H1 (cell line): Measurements from ENCODE around the gene RILPL1. TPM values are rescaled to one million over a fixed set of nuclear protein-coding genes. Genes with fewer than 3 reads are reported as not detected.

Source experiments
- RAD21 ChIP-seq, 2 experiments: IDR thresholded peaks in 1 of 2; conservative IDR thresholded peaks in 1 of 2; 2 replicates each; pipeline ENCODE4 v1.6.1; 2011; ENCODE audit warnings: low read depth in 2 of 2, low read length in 2 of 2, improper control_type of control experiment in 1 of 2, inconsistent platforms in 1 of 2, mild to moderate bottlenecking in 1 of 2, moderate library complexity in 1 of 2
- SAP30 ChIP-seq: fragments of 300-600 bp; sonication (generic); IDR thresholded peaks from 2 replicates; pipeline ENCODE4 v1.7.1; 2012; ENCODE audit warnings: low read length, moderate library complexity, mild to moderate bottlenecking, inconsistent platforms; ENCODE audit not compliant: insufficient read depth, insufficient replicate concordance
- SIN3A ChIP-seq, 2 experiments: IDR thresholded peaks in 1 of 2; conservative IDR thresholded peaks in 1 of 2; 2 replicates each; pipeline ENCODE4 v1.6.1; 2011 to 2012; ENCODE audit warnings: low read length in 2 of 2, improper control_type of control experiment in 1 of 2, low read depth in 1 of 2, mild to moderate bottlenecking in 1 of 2
- polyA plus RNA-seq, 7 experiments: library from polyadenylated mRNA; depleted of rRNA in 3 of 7; stranded (reverse) in 5 of 7; unstranded in 2 of 7; fragments of >200 nt in 5 of 7; fragments of 200-250 nt in 2 of 7; gene quantifications; 1 replicate in 5 of 7; 2 replicates in 1 of 7; 4 replicates in 1 of 7; pipeline versions ENCODE4 v1.2.1 to v1.2.3, GENCODE V29; 2011 to 2013; ENCODE audit warnings: missing spikeins in 2 of 7, mixed read lengths in 2 of 7
- total RNA-seq: library from RNA; stranded (reverse); fragmentation: NEBNext Ultra II Directional; extraction: Animal tissue kit (Norgen Biotek cat#: 25700); gene quantifications from 2 replicates; pipeline ENCODE4 v1.2.1, GENCODE V29; 2021
- TF ChIP-seq, protein P1 (sequence below): IDR thresholded peaks from 2 replicates; pipeline ENCODE4 v1.6.1; 2012; ENCODE audit warnings: inconsistent platforms

Gene RILPL1
- total and polyA plus RNA-seq, 2 of the 8 experiments (the other 6 are each of a cell fraction or from before 2014, with no cell fraction given), result 6.7 to 9.4 TPM

DNA sequence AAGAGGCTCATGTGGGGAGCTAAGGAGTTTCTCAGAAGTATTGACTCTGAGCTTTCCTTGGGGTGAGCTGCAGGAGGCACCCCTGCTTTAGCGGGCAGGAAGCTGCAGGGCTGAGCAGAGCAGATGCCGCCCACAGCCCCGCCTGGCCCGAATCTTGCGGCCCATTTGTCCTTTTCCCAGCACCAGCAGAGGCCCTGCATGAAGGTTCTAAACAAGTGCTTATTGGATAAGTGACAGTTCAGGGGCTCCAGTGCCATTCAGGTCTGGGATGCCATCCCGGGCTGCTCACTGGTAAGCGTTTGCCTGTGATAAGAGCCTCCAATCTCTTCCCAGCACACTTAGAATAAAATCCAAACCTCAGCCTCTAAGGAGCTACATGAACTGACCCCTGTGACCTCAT, 11.4 kb downstream of the RILPL1 start (continued):
- TF ChIP-seq, protein P1, sequence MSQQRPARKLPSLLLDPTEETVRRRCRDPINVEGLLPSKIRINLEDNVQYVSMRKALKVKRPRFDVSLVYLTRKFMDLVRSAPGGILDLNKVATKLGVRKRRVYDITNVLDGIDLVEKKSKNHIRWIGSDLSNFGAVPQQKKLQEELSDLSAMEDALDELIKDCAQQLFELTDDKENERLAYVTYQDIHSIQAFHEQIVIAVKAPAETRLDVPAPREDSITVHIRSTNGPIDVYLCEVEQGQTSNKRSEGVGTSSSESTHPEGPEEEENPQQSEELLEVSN, result no peak
- TF ChIP-seq SIN3A (conservative IDR thresholded peaks at IDR 0.05 in 1 of 2, IDR thresholded peaks at IDR 0.05 in 1 of 2; ENCODE audit: low read depth in 1 of 2, low read length in 2 of 2) (no peak), RAD21 (IDR thresholded peaks at IDR 0.05 in 1 of 2, conservative IDR thresholded peaks at IDR 0.05 in 1 of 2; ENCODE audit: low read depth in 2 of 2, low read length in 2 of 2) (no peak), SAP30 (no peak)
